ENCODE data around the gene ZPLD1.

ZPLD1 gene

GRCh38 chr3:102470066-102470465 lies 35.3 kb downstream of the ZPLD1 start:
- Histone ChIP-seq H3K4me3 (ENCODE audit: severe bottlenecking) (no peak overlapping the region), H3K4me1 (ENCODE audit: insufficient read depth, poor library complexity, severe bottlenecking) (no peaks in the 10 kb centered on the region), H3K27ac (ENCODE audit: poor library complexity, severe bottlenecking) (no peak overlapping the region), H3K9me3 (ENCODE audit: severe bottlenecking) (no peaks in the 10 kb centered on the region), H3K36me3 (ENCODE audit: low read depth) (no peaks in the 10 kb centered on the region), H3K27me3 (ENCODE audit: insufficient read depth, poor library complexity, severe bottlenecking) (no peaks in the 10 kb centered on the region)
- ATAC-seq (ENCODE audit: low read depth) = no peak
- DNase-seq (ENCODE audit: low spot score) = no peak
- TF ChIP-seq CTCF (IDR thresholded peaks at IDR 0.05; ENCODE audit: poor library complexity, severe bottlenecking) = no peak

GRCh38 chr3:102471001-102471400 lies 36.2 kb downstream of the ZPLD1 start:
- H3K4me1 ChIP-seq (ENCODE audit: insufficient read depth, poor library complexity, severe bottlenecking) = no peaks in the 10 kb centered on the region
- TF ChIP-seq CTCF (IDR thresholded peaks at IDR 0.05; ENCODE audit: poor library complexity, severe bottlenecking) = peak; percentile 9
- no peak for ATAC-seq (ENCODE audit: low read depth)
- no peaks in the 10 kb centered on the region for H3K9me3 ChIP-seq (ENCODE audit: severe bottlenecking)
- H3K36me3 ChIP-seq (ENCODE audit: low read depth) = no peaks in the 10 kb centered on the region
- no peak overlapping the region for H3K4me3 ChIP-seq (ENCODE audit: severe bottlenecking)
- no peak for DNase-seq (ENCODE audit: low spot score)
- no peak overlapping the region for H3K27ac ChIP-seq (ENCODE audit: poor library complexity, severe bottlenecking)
- no peaks in the 10 kb centered on the region for H3K27me3 ChIP-seq (ENCODE audit: insufficient read depth, poor library complexity, severe bottlenecking)

- ATAC-seq (ENCODE audit: low read depth) (no peak), DNase-seq (ENCODE audit: low spot score) (no peak)
- no peak overlapping the region for H3K4me3 ChIP-seq (ENCODE audit: severe bottlenecking)
- H3K27ac ChIP-seq (ENCODE audit: poor library complexity, severe bottlenecking) = no peak overlapping the region
- H3K36me3 ChIP-seq (ENCODE audit: low read depth) = no peaks in the 10 kb centered on the region
- TF ChIP-seq CTCF (IDR thresholded peaks at IDR 0.05; ENCODE audit: poor library complexity, severe bottlenecking) = no peak
- H3K27me3 ChIP-seq (ENCODE audit: insufficient read depth, poor library complexity, severe bottlenecking) = no peaks in the 10 kb centered on the region
- no peaks in the 10 kb centered on the region for H3K4me1 ChIP-seq (ENCODE audit: insufficient read depth, poor library complexity, severe bottlenecking)
- H3K9me3 ChIP-seq (ENCODE audit: severe bottlenecking) = no peaks in the 10 kb centered on the region
These were observed 36.7 kb downstream of the ZPLD1 start for GRCh38 chr3:102471491-102471890.

GRCh38 chr3:102473648-102474047 lies 38.8 kb downstream of the ZPLD1 start:
- Histone ChIP-seq H3K9me3 (ENCODE audit: severe bottlenecking) (no peaks in the 10 kb centered on the region), H3K4me3 (ENCODE audit: severe bottlenecking) (no peak overlapping the region), H3K36me3 (ENCODE audit: low read depth) (no peaks in the 10 kb centered on the region), H3K27me3 (ENCODE audit: insufficient read depth, poor library complexity, severe bottlenecking) (no peaks in the 10 kb centered on the region), H3K27ac (ENCODE audit: poor library complexity, severe bottlenecking) (no peak overlapping the region), H3K4me1 (ENCODE audit: insufficient read depth, poor library complexity, severe bottlenecking) (no peaks in the 10 kb centered on the region)
- no peak for TF ChIP-seq CTCF (IDR thresholded peaks at IDR 0.05; ENCODE audit: poor library complexity, severe bottlenecking)
- no peak for ATAC-seq (ENCODE audit: low read depth)
- DNase-seq (ENCODE audit: low spot score) = no peak

GRCh38 chr3:102474207-102474606 lies 39.4 kb downstream of the ZPLD1 start:
- TF ChIP-seq CTCF (IDR thresholded peaks at IDR 0.05; ENCODE audit: poor library complexity, severe bottlenecking) = no peak
- H3K4me1 ChIP-seq (ENCODE audit: insufficient read depth, poor library complexity, severe bottlenecking) = no peaks in the 10 kb centered on the region
- no peaks in the 10 kb centered on the region for H3K27me3 ChIP-seq (ENCODE audit: insufficient read depth, poor library complexity, severe bottlenecking)
- DNase-seq (ENCODE audit: low spot score) (no peak), ATAC-seq (ENCODE audit: low read depth) (no peak)
- no peak overlapping the region for H3K27ac ChIP-seq (ENCODE audit: poor library complexity, severe bottlenecking)
- no peaks in the 10 kb centered on the region for H3K36me3 ChIP-seq (ENCODE audit: low read depth)
- H3K4me3 ChIP-seq (ENCODE audit: severe bottlenecking) = no peak overlapping the region
- H3K9me3 ChIP-seq (ENCODE audit: severe bottlenecking) = no peaks in the 10 kb centered on the region

All from RWPE2 (cell line).